ENCODE measurements around the gene TC2N. TPM values are rescaled to one million over a fixed set of nuclear protein-coding genes. Genes with fewer than 3 reads are reported as not detected.

TC2N gene
- total RNA-seq, 1 experiment from 2014 or later = 82.7 TPM

DNA sequence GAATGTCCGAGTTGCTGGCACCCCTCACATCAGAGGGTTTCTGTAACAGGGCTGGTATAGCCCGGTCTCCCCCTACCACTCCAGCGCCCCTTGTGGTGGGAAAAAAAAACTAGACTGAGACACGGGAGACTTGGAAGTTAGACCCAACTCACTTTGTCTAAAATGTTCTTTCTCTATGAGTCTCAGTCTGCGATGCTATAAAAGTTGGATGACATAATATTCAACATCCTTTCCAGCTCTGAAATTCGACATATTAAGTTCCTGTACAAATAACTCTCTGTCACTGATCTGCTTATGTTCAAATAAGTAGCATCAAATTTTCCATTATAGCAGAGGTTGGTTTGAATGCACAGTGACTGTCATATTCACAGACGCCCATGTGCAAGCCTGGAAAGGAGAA, 25.7 kb upstream of the TC2N start:
- peak; percentile 44 for DNase-seq
- H3K9me3 Mint-ChIP-seq (ENCODE audit: low read depth, unreplicated experiment) = no peaks in the 10 kb centered on the region
- TF ChIP-seq, protein P1, sequence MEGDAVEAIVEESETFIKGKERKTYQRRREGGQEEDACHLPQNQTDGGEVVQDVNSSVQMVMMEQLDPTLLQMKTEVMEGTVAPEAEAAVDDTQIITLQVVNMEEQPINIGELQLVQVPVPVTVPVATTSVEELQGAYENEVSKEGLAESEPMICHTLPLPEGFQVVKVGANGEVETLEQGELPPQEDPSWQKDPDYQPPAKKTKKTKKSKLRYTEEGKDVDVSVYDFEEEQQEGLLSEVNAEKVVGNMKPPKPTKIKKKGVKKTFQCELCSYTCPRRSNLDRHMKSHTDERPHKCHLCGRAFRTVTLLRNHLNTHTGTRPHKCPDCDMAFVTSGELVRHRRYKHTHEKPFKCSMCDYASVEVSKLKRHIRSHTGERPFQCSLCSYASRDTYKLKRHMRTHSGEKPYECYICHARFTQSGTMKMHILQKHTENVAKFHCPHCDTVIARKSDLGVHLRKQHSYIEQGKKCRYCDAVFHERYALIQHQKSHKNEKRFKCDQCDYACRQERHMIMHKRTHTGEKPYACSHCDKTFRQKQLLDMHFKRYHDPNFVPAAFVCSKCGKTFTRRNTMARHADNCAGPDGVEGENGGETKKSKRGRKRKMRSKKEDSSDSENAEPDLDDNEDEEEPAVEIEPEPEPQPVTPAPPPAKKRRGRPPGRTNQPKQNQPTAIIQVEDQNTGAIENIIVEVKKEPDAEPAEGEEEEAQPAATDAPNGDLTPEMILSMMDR (IDR thresholded peaks at IDR 0.05; ENCODE audit: unreplicated experiment) = peak; percentile 36
- H3K27ac Mint-ChIP-seq (ENCODE audit: unreplicated experiment) = no peak overlapping the region
- H3K4me1 Mint-ChIP-seq (ENCODE audit: low read depth, unreplicated experiment) = peaks cover 13% of the 10 kb centered on the region
- H3K4me3 Mint-ChIP-seq (ENCODE audit: low read depth, unreplicated experiment) = no peak overlapping the region
- H3K27me3 Mint-ChIP-seq (ENCODE audit: unreplicated experiment) = no peaks in the 10 kb centered on the region
- peaks cover 9% of the 10 kb centered on the region for H3K36me3 Mint-ChIP-seq (ENCODE audit: insufficient read depth, unreplicated experiment)
- no TSS peak for BruUV-seq (replicated peaks)
- CTCF ChIA-PET = no interaction called here
- intact Hi-C loops (cut with micrococcal nuclease; ENCODE audit: unreplicated experiment) = no loop called here

DNA sequence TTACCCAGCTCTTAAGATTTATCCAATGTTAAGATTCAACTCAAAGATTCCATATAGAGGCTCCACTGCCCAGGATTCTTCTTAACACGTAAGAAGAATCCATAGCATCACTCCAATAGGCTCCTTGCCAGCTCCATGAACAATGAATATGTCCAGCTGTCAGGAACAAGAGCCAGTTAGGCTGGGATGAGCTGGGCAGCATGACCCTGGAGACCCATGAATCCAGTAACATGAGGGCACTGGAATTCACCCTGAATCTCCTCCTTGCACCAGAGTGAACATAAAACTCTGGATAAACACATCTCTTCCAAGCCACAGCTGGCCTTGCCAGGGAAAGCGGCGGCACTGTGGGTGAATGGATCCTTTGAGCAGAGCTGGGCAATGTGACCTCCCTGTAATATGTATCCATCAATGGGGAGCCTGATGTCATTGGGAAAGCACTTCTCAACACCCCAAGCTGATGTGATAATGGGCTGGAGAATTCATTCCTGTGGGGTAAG, 24.4 kb upstream of the TC2N start:
- Mint-ChIP-seq H3K27me3 (ENCODE audit: unreplicated experiment) (no peaks in the 10 kb centered on the region), H3K27ac (ENCODE audit: unreplicated experiment) (no peak overlapping the region), H3K4me1 (ENCODE audit: low read depth, unreplicated experiment) (peaks cover 13% of the 10 kb centered on the region), H3K9me3 (ENCODE audit: low read depth, unreplicated experiment) (no peaks in the 10 kb centered on the region), H3K4me3 (ENCODE audit: low read depth, unreplicated experiment) (no peak overlapping the region), H3K36me3 (ENCODE audit: insufficient read depth, unreplicated experiment) (peaks cover 4% of the 10 kb centered on the region)
- TF ChIP-seq, protein P1 (IDR thresholded peaks at IDR 0.05; ENCODE audit: unreplicated experiment) = no peak
- no TSS peak for BruUV-seq (replicated peaks)
- CTCF ChIA-PET = interaction anchor here (0.9 kb wide), 1 partner anchor 19 kb away, joined by 3 read pairs; no protein-coding TSS in a partner anchor
- intact Hi-C loops (cut with micrococcal nuclease; ENCODE audit: unreplicated experiment) = no loop called here
- DNase-seq = no peak

DNA sequence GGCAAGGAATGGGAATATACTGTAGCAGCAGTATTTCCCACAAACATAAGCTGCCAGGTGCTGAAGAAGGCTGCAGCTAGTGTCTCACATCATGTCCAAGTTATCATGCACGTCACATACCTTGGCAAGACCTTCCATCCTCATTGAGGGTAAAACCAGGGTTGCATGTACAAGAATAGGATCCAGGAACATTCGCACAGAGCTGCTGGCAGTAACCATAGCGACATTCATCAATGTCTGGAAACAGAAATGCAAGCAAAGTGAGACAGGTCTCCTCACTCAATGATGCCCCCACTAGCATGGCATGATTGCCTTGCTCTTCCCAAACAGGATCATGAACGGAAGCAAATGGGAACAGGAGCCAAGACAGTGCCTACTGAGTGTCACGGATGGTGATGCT, 23.8 kb upstream of the TC2N start:
- no peaks in the 10 kb centered on the region for H3K27me3 Mint-ChIP-seq (ENCODE audit: unreplicated experiment)
- TF ChIP-seq, protein P1 (IDR thresholded peaks at IDR 0.05; ENCODE audit: unreplicated experiment) = no peak
- intact Hi-C loops (cut with micrococcal nuclease; ENCODE audit: unreplicated experiment) = no loop called here
- H3K4me1 Mint-ChIP-seq (ENCODE audit: low read depth, unreplicated experiment) = peaks cover 13% of the 10 kb centered on the region
- H3K27ac Mint-ChIP-seq (ENCODE audit: unreplicated experiment) = no peak overlapping the region
- H3K9me3 Mint-ChIP-seq (ENCODE audit: low read depth, unreplicated experiment) = no peaks in the 10 kb centered on the region
- H3K36me3 Mint-ChIP-seq (ENCODE audit: insufficient read depth, unreplicated experiment) = peaks cover 4% of the 10 kb centered on the region
- DNase-seq = no peak
- no peak overlapping the region for H3K4me3 Mint-ChIP-seq (ENCODE audit: low read depth, unreplicated experiment)
- no TSS peak for BruUV-seq (replicated peaks)
- CTCF ChIA-PET = interaction anchor here (0.9 kb wide), 1 partner anchor 19 kb away, joined by 3 read pairs; no protein-coding TSS in a partner anchor

DNA sequence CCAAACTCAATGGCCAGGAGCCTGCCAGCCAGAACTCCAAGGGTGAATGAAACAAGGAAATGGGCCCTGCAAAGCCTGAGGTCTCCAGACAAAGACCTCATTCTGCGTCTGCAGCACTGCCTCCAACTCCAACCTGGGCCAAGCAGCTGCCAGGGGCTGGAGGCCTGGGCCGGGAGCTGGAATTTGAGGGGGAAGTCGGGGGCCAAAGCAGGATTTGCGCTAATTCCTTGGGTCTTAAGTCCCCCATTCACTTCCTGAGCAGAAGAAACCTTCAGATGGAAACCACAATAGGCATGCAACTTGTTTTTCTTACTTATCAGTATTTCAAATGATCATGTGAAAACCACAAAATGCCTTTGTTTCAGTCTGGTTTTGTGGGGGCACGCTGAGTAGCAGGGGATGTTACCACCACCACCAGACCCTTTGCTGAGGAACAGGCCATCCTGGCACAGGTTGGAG, 23.0 kb upstream of the TC2N start:
- peak; percentile 29 for DNase-seq
- H3K4me1 Mint-ChIP-seq (ENCODE audit: low read depth, unreplicated experiment) = peaks cover 13% of the 10 kb centered on the region
- no peak overlapping the region for H3K4me3 Mint-ChIP-seq (ENCODE audit: low read depth, unreplicated experiment)
- H3K9me3 Mint-ChIP-seq (ENCODE audit: low read depth, unreplicated experiment) = no peaks in the 10 kb centered on the region
- TF ChIP-seq, protein P1 (IDR thresholded peaks at IDR 0.05; ENCODE audit: unreplicated experiment) = no peak
- H3K36me3 Mint-ChIP-seq (ENCODE audit: insufficient read depth, unreplicated experiment) = peaks cover 4% of the 10 kb centered on the region
- no TSS peak for BruUV-seq (replicated peaks)
- CTCF ChIA-PET = no interaction called here
- H3K27ac Mint-ChIP-seq (ENCODE audit: unreplicated experiment) = no peak overlapping the region
- intact Hi-C loops (cut with micrococcal nuclease; ENCODE audit: unreplicated experiment) = no loop called here
- no peaks in the 10 kb centered on the region for H3K27me3 Mint-ChIP-seq (ENCODE audit: unreplicated experiment)

Data from Calu3 (cell line).